Heart left ventricle (tissue), 13 donors: Measurements from ENCODE around the gene HDGFL2.

ENCODE experiments used
- POLR2A ChIP-seq, 2 donors: fragments of 450-650 bp; IDR thresholded peaks; one replicate each; pipeline ENCODE4 v1.6.1; 2017; ENCODE audit warnings: antibody characterized with exemption in 2 of 2, mild to moderate bottlenecking in 2 of 2, moderate library complexity in 2 of 2
- TF ChIP-seq, protein P1 (sequence below), 12 donors: fragments of 200-600 bp; sonication (generic) in 4 of 12; IDR thresholded peaks; one replicate each; pipeline versions ENCODE4 v1.5.0 to v1.8.0; 2018 to 2022; ENCODE audit warnings: antibody characterized with exemption in 12 of 12, mild to moderate bottlenecking in 5 of 12
- donor health status: ischemic (EF 13 %, LVEDD 7.1; RV severe dilation, severe dysfunction).
- donor health status: DM: no; HTN: yes; CAD: no.
- donor health status: DM: no; HTN: no; CAD: no.
- donor health status: ischemic (EF 25% LVEDD 6.9; RV normal size, moderate dysfunction).
- donor health status: ischemic (EF 25% LVEDD 5.7; RV mildly dilated, moderate dysfunction).
- donor health status: ischemic (EF 35%, LVEDD 5.7; RV mildly dilated, moderate dysfunction).
- donor health status: nonischemic (EF 11% LVEDD 7.7; RV severe dilation, severe dysfunction).
- donor health status: DM: yes; HTN: yes; CAD: no.
- donor health status: PGD.
- donor health status: ischemic (EF 29% LVEDD 5.4; RV normal size, mild dysfunction).
- donor health status: nonischemic (EF 23%, LVEDD 6.1; RV moderate dilation, normal function).

DNA sequence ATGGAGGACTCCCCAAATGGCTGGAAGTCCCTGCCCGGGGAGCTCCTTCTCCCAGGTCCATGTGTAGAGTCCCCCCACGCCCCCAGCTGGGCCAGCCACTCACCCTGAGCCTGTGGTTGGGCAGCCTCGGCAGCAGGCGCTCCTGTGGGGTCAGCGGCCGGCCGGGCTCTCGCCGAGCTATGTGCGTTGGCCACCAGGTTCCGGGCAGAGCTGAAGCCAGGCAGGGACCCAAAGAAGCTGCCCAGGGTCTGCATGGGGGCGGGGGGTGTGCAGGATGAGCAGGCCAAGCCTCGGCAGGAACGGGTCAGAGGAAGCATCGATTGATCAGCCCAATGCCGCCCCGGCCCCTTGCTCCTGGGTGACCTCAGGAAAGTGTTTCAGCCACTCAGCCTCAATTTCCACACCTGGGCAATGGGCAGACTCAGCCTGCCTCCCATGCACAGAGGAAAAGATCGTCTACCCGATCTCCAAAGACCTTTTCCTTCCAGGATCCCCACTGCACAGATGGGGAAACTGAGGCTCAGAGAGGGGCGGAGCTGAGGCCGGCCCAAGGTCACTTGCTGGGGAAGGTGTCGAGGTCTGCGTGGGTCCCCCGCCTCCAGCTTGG, 45.5 kb downstream of the HDGFL2 start:
- TF ChIP-seq, protein P1, sequence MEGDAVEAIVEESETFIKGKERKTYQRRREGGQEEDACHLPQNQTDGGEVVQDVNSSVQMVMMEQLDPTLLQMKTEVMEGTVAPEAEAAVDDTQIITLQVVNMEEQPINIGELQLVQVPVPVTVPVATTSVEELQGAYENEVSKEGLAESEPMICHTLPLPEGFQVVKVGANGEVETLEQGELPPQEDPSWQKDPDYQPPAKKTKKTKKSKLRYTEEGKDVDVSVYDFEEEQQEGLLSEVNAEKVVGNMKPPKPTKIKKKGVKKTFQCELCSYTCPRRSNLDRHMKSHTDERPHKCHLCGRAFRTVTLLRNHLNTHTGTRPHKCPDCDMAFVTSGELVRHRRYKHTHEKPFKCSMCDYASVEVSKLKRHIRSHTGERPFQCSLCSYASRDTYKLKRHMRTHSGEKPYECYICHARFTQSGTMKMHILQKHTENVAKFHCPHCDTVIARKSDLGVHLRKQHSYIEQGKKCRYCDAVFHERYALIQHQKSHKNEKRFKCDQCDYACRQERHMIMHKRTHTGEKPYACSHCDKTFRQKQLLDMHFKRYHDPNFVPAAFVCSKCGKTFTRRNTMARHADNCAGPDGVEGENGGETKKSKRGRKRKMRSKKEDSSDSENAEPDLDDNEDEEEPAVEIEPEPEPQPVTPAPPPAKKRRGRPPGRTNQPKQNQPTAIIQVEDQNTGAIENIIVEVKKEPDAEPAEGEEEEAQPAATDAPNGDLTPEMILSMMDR (IDR thresholded peaks at IDR 0.05): no peak
- TF ChIP-seq POLR2A (IDR thresholded peaks at IDR 0.05): no peak
